Subcutaneous adipose tissue (tissue), 4 donors: ENCODE results near the gene FAM171A1. TPM values are rescaled to one million over a fixed set of nuclear protein-coding genes. Genes with fewer than 3 reads are reported as not detected.

Experiments
- total RNA-seq, 4 donors: library from RNA; depleted of rRNA; stranded (reverse); fragments of >200 nt; gene quantifications; one replicate each; pipeline ENCODE4 v1.1.0, GENCODE V29; 2016
- TF ChIP-seq, protein P1 (sequence below): fragments of 450-650 bp; IDR thresholded peaks from one replicate; pipeline ENCODE4 v1.5.1; 2016; ENCODE audit warnings: low read depth, mild to moderate bottlenecking, control low read depth, antibody characterized with exemption, moderate library complexity

The FAM171A1 gene
- total RNA-seq, result 10 to 100 TPM in 2 of 4 donors, 1 to 10 TPM in 2; 9.2 to 23.6 (median 12.2) TPM

DNA sequence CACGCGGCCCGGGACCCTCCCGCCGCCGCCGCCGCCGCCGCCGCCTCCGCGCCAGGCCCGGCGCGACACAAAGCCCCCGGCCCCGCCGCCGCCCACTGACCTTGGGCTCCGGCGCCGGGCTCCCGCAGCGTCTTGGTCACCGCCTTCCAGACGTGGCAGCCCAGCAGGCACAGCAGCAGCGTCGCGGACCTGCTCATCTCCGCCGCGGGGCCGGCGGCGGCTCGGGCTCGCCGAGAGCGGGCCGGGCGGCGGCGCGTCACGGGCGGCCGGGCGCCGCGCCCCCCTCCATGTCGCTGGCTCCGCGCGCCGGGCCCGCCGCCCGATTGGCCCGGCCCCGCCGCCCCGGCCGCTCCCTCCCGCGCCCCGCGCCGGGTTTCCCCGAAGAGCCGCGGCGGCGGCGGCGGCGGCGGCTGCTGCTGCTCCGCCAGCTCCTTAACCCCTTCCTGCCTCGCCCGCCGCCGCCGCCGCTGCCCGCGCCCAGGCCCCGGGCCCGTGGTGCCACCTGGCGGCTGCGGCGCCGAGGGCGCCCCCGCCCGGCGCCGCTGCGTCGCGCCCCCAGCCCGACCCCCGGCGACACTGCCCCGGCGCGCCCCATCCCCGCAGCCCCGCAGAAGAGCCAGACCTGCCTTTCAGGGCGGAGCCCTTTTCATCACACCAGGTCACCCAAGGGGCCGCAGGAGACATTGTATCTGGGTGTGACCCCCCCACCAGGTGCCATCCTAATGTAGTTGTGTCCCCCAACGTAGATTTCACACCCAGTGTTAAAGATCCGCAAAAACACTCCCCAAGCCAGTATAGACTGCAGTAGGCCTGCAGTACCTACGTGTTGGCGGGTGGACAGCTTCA is at the start of gene FAM171A1:
TSS of gene FAM171A1 (minus strand) at position 434 of the 846 bp plus-strand sequence. CDS start at position 197, 237 bp downstream.
- TF ChIP-seq, protein P1, sequence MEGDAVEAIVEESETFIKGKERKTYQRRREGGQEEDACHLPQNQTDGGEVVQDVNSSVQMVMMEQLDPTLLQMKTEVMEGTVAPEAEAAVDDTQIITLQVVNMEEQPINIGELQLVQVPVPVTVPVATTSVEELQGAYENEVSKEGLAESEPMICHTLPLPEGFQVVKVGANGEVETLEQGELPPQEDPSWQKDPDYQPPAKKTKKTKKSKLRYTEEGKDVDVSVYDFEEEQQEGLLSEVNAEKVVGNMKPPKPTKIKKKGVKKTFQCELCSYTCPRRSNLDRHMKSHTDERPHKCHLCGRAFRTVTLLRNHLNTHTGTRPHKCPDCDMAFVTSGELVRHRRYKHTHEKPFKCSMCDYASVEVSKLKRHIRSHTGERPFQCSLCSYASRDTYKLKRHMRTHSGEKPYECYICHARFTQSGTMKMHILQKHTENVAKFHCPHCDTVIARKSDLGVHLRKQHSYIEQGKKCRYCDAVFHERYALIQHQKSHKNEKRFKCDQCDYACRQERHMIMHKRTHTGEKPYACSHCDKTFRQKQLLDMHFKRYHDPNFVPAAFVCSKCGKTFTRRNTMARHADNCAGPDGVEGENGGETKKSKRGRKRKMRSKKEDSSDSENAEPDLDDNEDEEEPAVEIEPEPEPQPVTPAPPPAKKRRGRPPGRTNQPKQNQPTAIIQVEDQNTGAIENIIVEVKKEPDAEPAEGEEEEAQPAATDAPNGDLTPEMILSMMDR, result no peak

DNA sequence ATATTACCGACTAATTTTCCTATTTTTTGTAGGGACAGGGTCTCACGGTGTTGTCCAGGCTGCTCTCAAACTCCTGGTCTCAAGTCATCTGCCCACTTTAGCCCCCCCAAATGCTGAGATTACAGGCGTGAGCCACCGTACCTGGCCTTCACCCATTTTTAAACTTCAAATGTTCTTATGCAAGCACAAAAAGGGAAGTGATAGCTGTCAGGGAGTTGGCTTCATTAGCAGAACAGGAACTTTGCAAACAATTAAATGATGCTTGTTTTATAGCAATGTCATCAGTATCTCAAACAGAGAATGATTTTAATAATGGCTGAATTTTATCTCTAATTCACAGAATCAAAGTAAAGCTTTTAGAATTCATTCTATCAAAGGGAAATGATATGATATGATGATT is 49.8 kb upstream of the FAM171A1 start:
- TF ChIP-seq, protein P1, result no peak

DNA sequence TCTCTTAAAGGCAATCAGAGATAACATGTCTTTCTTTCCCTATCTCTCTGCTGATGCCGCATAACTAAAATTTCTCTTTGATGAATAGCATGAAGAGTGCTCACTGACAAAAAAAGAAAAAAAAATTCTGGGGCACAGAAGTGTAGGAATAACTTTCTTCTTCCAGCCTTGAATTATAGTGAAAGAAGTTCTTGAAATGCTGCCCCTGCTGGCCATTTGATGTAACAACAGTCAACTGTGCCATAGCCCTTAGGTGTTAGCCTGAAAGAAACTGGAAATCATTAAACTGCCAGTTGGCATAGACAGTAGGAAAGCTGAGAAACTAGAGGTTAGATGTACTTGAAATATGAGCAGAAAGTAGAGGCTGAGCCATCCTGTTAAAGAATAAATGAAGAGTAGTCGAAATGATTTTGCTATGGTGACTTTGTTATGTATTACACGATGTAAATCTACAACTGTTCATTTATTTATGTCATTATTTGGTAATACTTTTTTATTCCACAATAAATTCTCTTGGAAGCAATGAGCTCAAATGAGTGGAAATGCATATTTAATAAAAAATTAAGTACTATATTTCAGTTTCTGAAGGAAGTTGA is 48.3 kb upstream of the FAM171A1 start:
- TF ChIP-seq, protein P1, result no peak

DNA sequence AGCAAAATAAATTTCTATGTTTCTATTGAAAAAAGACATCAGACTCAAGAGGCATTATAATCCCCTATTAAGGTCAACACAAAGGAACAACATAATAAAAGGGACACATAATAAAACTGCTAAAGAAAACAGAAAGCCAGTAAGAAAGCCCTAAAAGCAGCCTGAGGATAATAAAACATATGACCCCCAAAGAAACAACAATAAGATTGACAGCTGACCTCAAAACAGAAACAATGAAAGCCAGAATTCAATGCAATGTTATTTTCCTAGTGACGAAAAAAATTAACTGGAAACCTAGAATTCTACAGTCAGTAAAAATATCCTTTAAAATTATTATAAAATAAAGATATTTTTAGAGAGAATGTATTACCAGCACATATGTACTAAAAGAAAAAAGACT is 44.9 kb upstream of the FAM171A1 start:
- TF ChIP-seq, protein P1, result no peak

DNA sequence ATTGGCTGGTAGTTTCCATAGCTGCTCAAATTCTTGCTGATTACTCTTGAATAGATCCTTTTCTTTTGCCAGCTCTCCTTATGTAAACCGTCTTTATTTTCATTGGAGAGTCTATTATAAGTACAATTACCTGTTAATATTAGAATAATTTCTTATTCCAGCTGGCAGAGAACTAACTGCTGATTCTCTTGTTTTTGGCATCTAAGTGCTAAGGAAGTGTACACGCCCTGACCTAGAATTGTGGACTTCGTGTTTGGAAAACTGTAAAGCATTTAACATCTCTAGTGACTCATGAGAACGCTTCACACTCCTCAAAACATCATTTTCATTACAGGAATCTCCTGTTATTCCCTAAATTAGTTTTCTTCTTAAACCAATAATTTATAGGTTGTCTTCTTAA is 39.9 kb upstream of the FAM171A1 start:
- TF ChIP-seq, protein P1, result no peak

DNA sequence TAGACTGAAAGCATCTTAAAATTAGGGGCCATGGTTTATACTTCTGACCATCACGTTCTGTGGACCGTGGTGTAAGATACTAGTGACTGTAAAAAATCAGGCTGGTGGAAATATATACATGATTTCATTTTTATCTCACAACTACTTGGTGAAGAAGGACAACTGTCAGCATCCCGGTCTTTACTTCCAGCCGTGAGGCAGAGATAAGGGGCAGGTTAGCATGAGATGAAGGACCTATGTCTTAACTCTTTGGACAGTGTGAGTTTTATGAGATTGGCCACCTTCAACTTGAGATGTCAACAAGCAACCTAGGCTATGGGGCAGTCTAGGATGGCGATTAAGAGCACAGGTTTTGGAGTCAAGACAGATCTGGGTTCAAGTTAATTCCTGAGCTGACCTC is 37.5 kb upstream of the FAM171A1 start:
- TF ChIP-seq, protein P1, result no peak

DNA sequence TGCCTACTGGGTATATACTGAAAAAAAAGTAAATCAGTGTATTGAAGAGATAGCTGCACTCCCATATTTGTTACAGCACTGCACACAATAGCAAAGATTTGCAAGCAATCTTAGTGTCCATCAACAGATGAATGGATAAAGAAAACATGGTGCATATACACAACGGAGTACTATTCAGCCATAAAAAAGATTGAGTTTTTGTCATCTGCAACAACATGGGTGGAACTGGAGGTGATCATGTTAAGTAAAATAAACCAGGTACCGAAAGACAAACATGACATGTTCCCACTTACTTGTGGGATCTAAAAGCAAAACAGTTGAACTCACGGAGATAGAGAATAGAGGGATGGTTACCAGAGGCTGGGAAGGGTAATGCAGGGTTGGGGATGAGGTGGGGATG is 34.2 kb upstream of the FAM171A1 start:
- TF ChIP-seq, protein P1, result no peak
